NT2/D1 (cell line): ENCODE measurements around the gene RGS17.

Experiments used
- SUZ12 ChIP-seq: IDR thresholded peaks from 2 replicates; pipeline ENCODE4 v1.6.1; 2011; ENCODE audit not compliant: insufficient read length, insufficient read depth; ENCODE audit errors: extremely low read depth
- YY1 ChIP-seq: IDR thresholded peaks from 2 replicates; pipeline ENCODE4 v1.6.1; 2011; ENCODE audit not compliant: insufficient read length, insufficient read depth
- ZNF274 ChIP-seq: IDR thresholded peaks from 2 replicates; pipeline ENCODE4 v1.6.1; 2011; ENCODE audit warnings: mild to moderate bottlenecking, low read depth, low read length

DNA sequence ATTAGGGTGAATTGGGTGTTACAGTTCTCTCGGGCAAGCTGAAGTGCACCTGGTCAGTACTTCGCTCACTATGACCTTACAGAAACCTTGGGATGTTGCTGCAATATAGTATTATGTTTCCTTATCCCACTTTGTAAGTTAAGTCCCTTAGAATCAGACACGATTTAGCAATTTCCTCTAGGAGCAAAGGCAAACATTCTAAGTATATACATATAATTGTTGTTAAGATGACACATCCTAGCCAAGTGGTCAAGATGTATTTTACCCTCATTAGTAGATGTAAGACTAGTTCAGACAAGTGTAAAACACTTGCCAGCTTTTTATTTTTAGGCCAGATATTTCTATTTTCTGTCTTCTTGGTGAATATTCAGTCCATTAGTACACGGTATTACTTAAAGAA is 31.1 kb upstream of the RGS17 start:
- no peak for TF ChIP-seq SUZ12
- TF ChIP-seq ZNF274: no peak
- TF ChIP-seq YY1: no peak
